ENCODE measurements around the gene CCDC191.

The CCDC191 gene

DNA sequence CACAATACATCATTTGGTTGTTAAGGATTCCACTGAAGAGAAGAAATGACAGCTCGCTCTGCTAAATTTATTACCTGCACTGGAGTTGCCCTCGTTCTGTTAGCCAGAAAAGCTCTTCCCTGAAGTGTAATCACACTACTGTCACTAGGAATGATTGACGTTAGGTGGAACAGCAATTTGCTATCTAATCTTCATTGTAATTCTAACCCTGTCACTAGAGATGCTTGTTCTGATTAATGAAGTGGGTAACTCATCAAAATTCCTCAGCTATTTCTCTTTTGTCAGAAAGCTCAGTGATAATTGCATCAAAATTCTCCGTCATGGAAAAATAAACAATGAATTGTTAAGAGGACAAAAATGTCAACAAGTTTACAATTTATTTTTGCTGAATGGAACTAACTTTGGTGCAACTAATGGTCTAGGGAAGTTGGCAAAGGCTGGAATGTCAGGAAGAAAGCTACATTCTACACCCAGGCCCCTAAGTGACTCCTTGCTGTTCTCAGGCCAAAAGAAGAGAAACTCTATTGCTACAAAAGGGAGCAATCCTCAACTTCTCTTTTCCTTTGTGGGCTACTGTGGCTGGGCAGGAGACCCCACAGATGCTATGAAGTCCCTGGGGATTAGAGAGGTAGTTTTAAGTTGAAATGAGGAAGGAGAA, 34.1 kb downstream of the CCDC191 start:
- Histone ChIP-seq H3K4me1 (ENCODE audit: insufficient read depth, low read length) (no peaks in the 10 kb centered on the region), H3K27ac (ENCODE audit: low read length) (no peak overlapping the region), H3K9ac (ENCODE audit: low read depth, low read length) (no peak overlapping the region), H3K4me2 (ENCODE audit: insufficient read depth, low read length) (no peak overlapping the region), H3K79me2 (ENCODE audit: insufficient read depth, low read length) (no peaks in the 10 kb centered on the region), H3K9me3 (ENCODE audit: insufficient read depth, low read length, severe bottlenecking) (no peaks in the 10 kb centered on the region), H3K4me3 (ENCODE audit: low read depth in 1 of 2, low read length in 2 of 2) (no peak overlapping the region), H3K36me3 (ENCODE audit: insufficient read depth, low read length) (no peaks in the 10 kb centered on the region), H2AFZ (ENCODE audit: low read depth, low read length) (no peak overlapping the region), H3K27me3 (ENCODE audit: insufficient read depth, low read length, poor library complexity) (no peaks in the 10 kb centered on the region), H4K20me1 (ENCODE audit: insufficient read depth, low read length) (no peaks in the 10 kb centered on the region)
- DNase-seq (no peak), ATAC-seq (ENCODE audit: insufficient read depth, low read depth) (no peak)
- TF ChIP-seq, protein P1, sequence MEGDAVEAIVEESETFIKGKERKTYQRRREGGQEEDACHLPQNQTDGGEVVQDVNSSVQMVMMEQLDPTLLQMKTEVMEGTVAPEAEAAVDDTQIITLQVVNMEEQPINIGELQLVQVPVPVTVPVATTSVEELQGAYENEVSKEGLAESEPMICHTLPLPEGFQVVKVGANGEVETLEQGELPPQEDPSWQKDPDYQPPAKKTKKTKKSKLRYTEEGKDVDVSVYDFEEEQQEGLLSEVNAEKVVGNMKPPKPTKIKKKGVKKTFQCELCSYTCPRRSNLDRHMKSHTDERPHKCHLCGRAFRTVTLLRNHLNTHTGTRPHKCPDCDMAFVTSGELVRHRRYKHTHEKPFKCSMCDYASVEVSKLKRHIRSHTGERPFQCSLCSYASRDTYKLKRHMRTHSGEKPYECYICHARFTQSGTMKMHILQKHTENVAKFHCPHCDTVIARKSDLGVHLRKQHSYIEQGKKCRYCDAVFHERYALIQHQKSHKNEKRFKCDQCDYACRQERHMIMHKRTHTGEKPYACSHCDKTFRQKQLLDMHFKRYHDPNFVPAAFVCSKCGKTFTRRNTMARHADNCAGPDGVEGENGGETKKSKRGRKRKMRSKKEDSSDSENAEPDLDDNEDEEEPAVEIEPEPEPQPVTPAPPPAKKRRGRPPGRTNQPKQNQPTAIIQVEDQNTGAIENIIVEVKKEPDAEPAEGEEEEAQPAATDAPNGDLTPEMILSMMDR (IDR thresholded peaks at IDR 0.05; ENCODE audit: borderline replicate concordance, extremely low read depth, low read length, poor library complexity, severe bottlenecking), result no peak
- TF ChIP-seq EZH2 (IDR thresholded peaks at IDR 0.05; ENCODE audit: borderline replicate concordance, low read depth, low read length, severe bottlenecking), result no peak

- H3K27ac ChIP-seq (ENCODE audit: low read length), result no peak overlapping the region
- no peaks in the 10 kb centered on the region for H3K79me2 ChIP-seq (ENCODE audit: insufficient read depth, low read length)
- ATAC-seq (ENCODE audit: insufficient read depth, low read depth) (no peak), DNase-seq (no peak)
- no peaks in the 10 kb centered on the region for H3K4me1 ChIP-seq (ENCODE audit: insufficient read depth, low read length)
- no peak overlapping the region for H3K4me3 ChIP-seq (ENCODE audit: low read depth in 1 of 2, low read length in 2 of 2)
- H3K27me3 ChIP-seq (ENCODE audit: insufficient read depth, low read length, poor library complexity), result no peaks in the 10 kb centered on the region
- H2AFZ ChIP-seq (ENCODE audit: low read depth, low read length), result no peak overlapping the region
- no peaks in the 10 kb centered on the region for H4K20me1 ChIP-seq (ENCODE audit: insufficient read depth, low read length)
- H3K9ac ChIP-seq (ENCODE audit: low read depth, low read length), result no peak overlapping the region
- H3K36me3 ChIP-seq (ENCODE audit: insufficient read depth, low read length), result no peaks in the 10 kb centered on the region
- TF ChIP-seq EZH2 (IDR thresholded peaks at IDR 0.05; ENCODE audit: borderline replicate concordance, low read depth, low read length, severe bottlenecking), result no peak
- TF ChIP-seq, protein P1 (IDR thresholded peaks at IDR 0.05; ENCODE audit: borderline replicate concordance, extremely low read depth, low read length, poor library complexity, severe bottlenecking), result no peak
- H3K9me3 ChIP-seq (ENCODE audit: insufficient read depth, low read length, severe bottlenecking), result no peaks in the 10 kb centered on the region
- no peak overlapping the region for H3K4me2 ChIP-seq (ENCODE audit: insufficient read depth, low read length)
Measured at GRCh38 chr3:114020907-114021306, 35.4 kb downstream of the CCDC191 start.

DNA sequence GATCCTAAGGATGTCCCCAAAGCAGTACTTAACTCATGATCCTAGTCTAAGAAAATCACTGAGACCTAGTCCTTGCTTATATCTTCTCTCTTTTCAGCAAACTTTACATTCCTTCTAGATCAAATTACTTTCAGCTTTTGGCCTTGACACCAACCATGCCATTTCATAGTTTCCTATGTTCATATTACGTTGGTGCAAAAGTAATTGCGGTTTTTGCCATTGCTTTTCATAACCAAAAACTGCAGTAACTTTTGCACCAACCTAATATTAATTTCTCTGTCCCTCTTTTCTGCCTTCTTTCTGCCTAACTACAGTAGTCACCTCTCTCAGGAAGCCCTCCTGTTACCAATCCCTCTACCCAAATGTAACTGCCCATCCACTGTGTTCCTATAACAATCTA, 36.8 kb downstream of the CCDC191 start:
- Histone ChIP-seq H3K27ac (ENCODE audit: low read length) (no peak overlapping the region), H3K9me3 (ENCODE audit: insufficient read depth, low read length, severe bottlenecking) (no peaks in the 10 kb centered on the region), H3K79me2 (ENCODE audit: insufficient read depth, low read length) (no peaks in the 10 kb centered on the region), H4K20me1 (ENCODE audit: insufficient read depth, low read length) (no peaks in the 10 kb centered on the region), H3K27me3 (ENCODE audit: insufficient read depth, low read length, poor library complexity) (no peaks in the 10 kb centered on the region), H3K4me2 (ENCODE audit: insufficient read depth, low read length) (no peak overlapping the region), H3K36me3 (ENCODE audit: insufficient read depth, low read length) (no peaks in the 10 kb centered on the region), H3K4me1 (ENCODE audit: insufficient read depth, low read length) (no peaks in the 10 kb centered on the region), H3K9ac (ENCODE audit: low read depth, low read length) (no peak overlapping the region), H2AFZ (ENCODE audit: low read depth, low read length) (no peak overlapping the region), H3K4me3 (ENCODE audit: low read depth in 1 of 2, low read length in 2 of 2) (no peak overlapping the region)
- no peak for TF ChIP-seq EZH2 (IDR thresholded peaks at IDR 0.05; ENCODE audit: borderline replicate concordance, low read depth, low read length, severe bottlenecking)
- TF ChIP-seq, protein P1 (IDR thresholded peaks at IDR 0.05; ENCODE audit: borderline replicate concordance, extremely low read depth, low read length, poor library complexity, severe bottlenecking), result no peak
- ATAC-seq (ENCODE audit: insufficient read depth, low read depth), result no peak
- DNase-seq, result no peak
